Heart left ventricle (tissue), 16 donors: ENCODE measurements around the gene TDRD7. TPM values are rescaled to one million over a fixed set of nuclear protein-coding genes. Genes with fewer than 3 reads are reported as not detected.

ENCODE experiments used
- ATAC-seq, 4 donors: fragments of 200-7000 bp; cut with Tn5 transposase; one replicate each; pipeline ENCODE4 v1.9.1; 2020 to 2022; ENCODE audit warnings: moderate library complexity in 4 of 4, mild to moderate bottlenecking in 3 of 4, moderate number of reproducible peaks in 1 of 4
- DNase-seq, 5 donors: peaks; one replicate each; pipeline ENCODE4 v3.0.0-alpha.2; 2020
- H3K27ac ChIP-seq, 12 donors: fragments of 200-600 bp; sonication (generic) in 4 of 12; one replicate each; pipeline versions ENCODE4 v1.5.0 to v1.8.0; 2016 to 2022; ENCODE audit warnings: mild to moderate bottlenecking in 2 of 12
- H3K27me3 ChIP-seq, 9 donors: fragments of 200-600 bp; sonication (generic) in 2 of 9; one replicate each; pipeline versions ENCODE4 v1.5.1 to v1.8.0; 2016 to 2022; ENCODE audit warnings: mild to moderate bottlenecking in 3 of 9
- H3K36me3 ChIP-seq, 9 donors: fragments of 200-600 bp; sonication (generic) in 2 of 9; one replicate each; pipeline versions ENCODE4 v1.5.0 to v1.8.0; 2018 to 2022; ENCODE audit warnings: mild to moderate bottlenecking in 2 of 9
- H3K4me1 ChIP-seq, 12 donors: fragments of 200-600 bp; sonication (generic) in 4 of 12; one replicate each; pipeline versions ENCODE4 v1.5.0 to v1.8.0; 2016 to 2022; ENCODE audit warnings: mild to moderate bottlenecking in 3 of 12
- H3K4me3 ChIP-seq, 12 donors: fragments of 200-600 bp; sonication (generic) in 4 of 12; one replicate each; pipeline versions ENCODE4 v1.5.0 to v1.8.0; 2017 to 2022; ENCODE audit warnings: mild to moderate bottlenecking in 9 of 12, moderate library complexity in 4 of 12
- H3K9me3 ChIP-seq, 12 donors: fragments of 200-600 bp; sonication (generic) in 4 of 12; one replicate each; pipeline versions ENCODE4 v1.5.0 to v1.8.0; 2016 to 2022; ENCODE audit warnings: mild to moderate bottlenecking in 1 of 12
- POLR2A ChIP-seq, 2 donors: fragments of 450-650 bp; IDR thresholded peaks; one replicate each; pipeline ENCODE4 v1.6.1; 2017; ENCODE audit warnings: antibody characterized with exemption in 2 of 2, mild to moderate bottlenecking in 2 of 2, moderate library complexity in 2 of 2
- WGBS, 4 donors: extraction: QIAGEN DNeasy Blood & Tissue Kit in 2 of 4; methylation state at CpG; one replicate each; pipeline versions ENCODE4 v1.1.5 to v1.1.7; 2013 to 2018; 5-methylcytosine and 5-hydroxymethylcytosine counted together
- intact Hi-C, 10 donors: fragments of 100-400 bp; cut with DNase I; formaldehyde crosslinking; loops; one replicate each; pipeline versions ENCODE4 v1.11.1 to v1.14.2; 2022
- polyA plus RNA-seq, 2 donors: library from polyadenylated mRNA; stranded (reverse); fragments of 200-250 nt; gene quantifications; one replicate each; pipeline ENCODE4 v1.2.3, GENCODE V29; 2013
- total RNA-seq, 9 donors: library from RNA; depleted of rRNA in 2 of 9; stranded (reverse); fragments of >200 nt in 2 of 9; fragmentation: NEBNext Ultra II Directional in 3 of 9; extraction: Animal tissue kit (Norgen Biotek cat#: 25700) in 3 of 9; gene quantifications; one replicate each; pipeline versions ENCODE4 v1.1.0 to v1.2.4, GENCODE V29; 2016 to 2023
- TF ChIP-seq, protein P1 (sequence below), 12 donors: fragments of 200-600 bp; sonication (generic) in 4 of 12; IDR thresholded peaks; one replicate each; pipeline versions ENCODE4 v1.5.0 to v1.8.0; 2018 to 2022; ENCODE audit warnings: antibody characterized with exemption in 12 of 12, mild to moderate bottlenecking in 5 of 12
- donor health status: ischemic (EF 13 %, LVEDD 7.1; RV severe dilation, severe dysfunction).
- donor health status: healthy with polysubstance abuse.
- donor health status: DM: no; HTN: yes; CAD: no.
- donor health status: DM: no; HTN: no; CAD: no.
- donor health status: ischemic (EF 25% LVEDD 6.9; RV normal size, moderate dysfunction).
- donor health status: ischemic (EF 25% LVEDD 5.7; RV mildly dilated, moderate dysfunction).
- donor health status: healthy.
- donor health status: DM: yes; HTN: yes; CAD: no.
- donor health status: ischemic (EF 35%, LVEDD 5.7; RV mildly dilated, moderate dysfunction).
- donor health status: nonischemic (EF 11% LVEDD 7.7; RV severe dilation, severe dysfunction).
- donor health status: DM: yes; HTN: yes; CAD: no.
- donor health status: PGD.
- donor health status: ischemic (EF 29% LVEDD 5.4; RV normal size, mild dysfunction).
- donor health status: nonischemic (EF 23%, LVEDD 6.1; RV moderate dilation, normal function).

The TDRD7 gene
- total and polyA plus RNA-seq, 11 donors: 3.0 to 15.3 (median 8.9) TPM

DNA sequence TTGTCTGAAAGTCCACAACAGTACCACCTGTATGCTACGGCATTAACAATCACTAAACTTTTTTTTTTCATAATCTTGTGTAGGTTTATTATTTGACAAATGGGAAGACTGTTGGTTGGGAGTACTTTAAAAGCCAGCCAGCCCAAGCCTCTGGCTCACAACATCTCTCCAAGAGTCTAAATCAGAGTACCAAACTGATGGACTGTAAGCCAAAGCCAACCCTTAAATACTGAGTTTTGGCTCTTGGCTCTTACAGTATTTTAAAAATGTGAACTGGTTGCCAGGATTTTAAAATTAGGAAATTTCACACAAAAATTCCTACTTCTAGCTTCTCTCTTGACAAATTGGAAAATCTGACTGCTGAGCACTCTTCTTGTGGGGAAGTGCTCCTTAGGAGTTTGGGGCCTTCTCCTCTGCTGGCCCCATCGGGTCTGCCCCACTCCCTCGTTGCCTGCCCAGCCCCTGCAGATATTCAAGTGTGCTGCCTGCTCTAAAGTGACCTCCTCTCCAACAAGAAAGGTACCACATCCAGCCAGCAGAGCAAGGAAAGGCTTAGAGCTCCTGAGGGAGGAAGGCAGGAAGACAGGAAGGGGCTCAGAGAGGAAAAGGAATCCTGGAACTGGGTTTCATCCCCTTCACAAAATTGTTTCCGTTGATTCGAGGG is 67.7 kb downstream of the TDRD7 start:
- peaks cover 0 to 71% (median 43%) of the 10 kb centered on the region in 9 donors for H3K36me3 ChIP-seq

DNA sequence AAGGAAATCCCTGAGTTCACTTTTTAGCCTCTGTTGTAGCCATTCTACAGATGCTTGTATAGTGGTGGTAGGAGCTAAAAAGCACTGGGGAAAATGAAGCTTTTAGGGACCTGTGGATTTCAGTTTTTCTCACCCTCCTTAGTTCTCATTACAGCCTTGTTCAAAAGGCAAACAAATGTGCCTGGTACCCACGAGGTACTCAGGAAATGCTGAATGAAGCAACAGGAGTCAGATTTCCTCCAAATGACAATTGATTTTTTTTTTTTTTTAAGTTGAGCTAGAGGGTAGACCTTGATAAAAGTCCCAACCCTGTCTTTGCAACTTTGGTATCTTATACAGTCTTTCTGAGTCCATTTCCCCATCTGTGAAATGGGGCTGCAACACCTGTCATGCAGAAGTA is 68.3 kb downstream of the TDRD7 start:
- peaks cover 0 to 16% (median 0%) of the 10 kb centered on the region in 12 donors for H3K4me1 ChIP-seq

More for the DNA sequence above, 67.7 kb downstream of the TDRD7 start:
- no peak for ATAC-seq
- H3K27me3 ChIP-seq: no peaks in the 10 kb centered on the region
- intact Hi-C loops: no loop called here
- TF ChIP-seq, protein P1, sequence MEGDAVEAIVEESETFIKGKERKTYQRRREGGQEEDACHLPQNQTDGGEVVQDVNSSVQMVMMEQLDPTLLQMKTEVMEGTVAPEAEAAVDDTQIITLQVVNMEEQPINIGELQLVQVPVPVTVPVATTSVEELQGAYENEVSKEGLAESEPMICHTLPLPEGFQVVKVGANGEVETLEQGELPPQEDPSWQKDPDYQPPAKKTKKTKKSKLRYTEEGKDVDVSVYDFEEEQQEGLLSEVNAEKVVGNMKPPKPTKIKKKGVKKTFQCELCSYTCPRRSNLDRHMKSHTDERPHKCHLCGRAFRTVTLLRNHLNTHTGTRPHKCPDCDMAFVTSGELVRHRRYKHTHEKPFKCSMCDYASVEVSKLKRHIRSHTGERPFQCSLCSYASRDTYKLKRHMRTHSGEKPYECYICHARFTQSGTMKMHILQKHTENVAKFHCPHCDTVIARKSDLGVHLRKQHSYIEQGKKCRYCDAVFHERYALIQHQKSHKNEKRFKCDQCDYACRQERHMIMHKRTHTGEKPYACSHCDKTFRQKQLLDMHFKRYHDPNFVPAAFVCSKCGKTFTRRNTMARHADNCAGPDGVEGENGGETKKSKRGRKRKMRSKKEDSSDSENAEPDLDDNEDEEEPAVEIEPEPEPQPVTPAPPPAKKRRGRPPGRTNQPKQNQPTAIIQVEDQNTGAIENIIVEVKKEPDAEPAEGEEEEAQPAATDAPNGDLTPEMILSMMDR (IDR thresholded peaks at IDR 0.05): no peak
- no peak for TF ChIP-seq POLR2A (IDR thresholded peaks at IDR 0.05)
- peak overlapping the region in 1 of 12 donors; percentile 54 for H3K27ac ChIP-seq
- DNase-seq: no peak
- 58 to 67% (median 65%) methylated on average over 5 of the region's 5 CpGs for WGBS, 4 donors
- H3K4me3 ChIP-seq: no peak overlapping the region
- peaks cover 0 to 10% (median 0%) of the 10 kb centered on the region in 12 donors for H3K9me3 ChIP-seq
- peaks cover 0 to 16% (median 0%) of the 10 kb centered on the region in 12 donors for H3K4me1 ChIP-seq

DNA sequence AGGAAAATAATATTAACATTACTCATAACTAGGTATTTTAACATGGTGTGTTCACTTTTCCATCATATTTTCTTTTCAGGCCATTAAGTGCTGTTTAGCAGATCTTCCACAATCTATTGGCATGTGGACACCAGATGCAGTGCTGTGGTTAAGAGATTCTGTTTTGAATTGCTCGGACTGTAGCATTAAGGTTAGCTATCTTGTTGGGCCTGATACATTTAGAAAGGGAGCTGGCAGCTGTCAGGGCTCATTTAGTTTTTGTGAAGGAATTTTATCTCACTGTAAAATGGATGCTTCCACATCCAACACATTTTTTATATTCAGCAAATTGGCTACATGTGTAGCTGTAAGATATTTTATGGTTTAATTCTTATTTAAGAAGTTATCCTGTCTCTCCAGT is 68.9 kb downstream of the TDRD7 start:
- intact Hi-C loops: no loop called here
- H3K4me3 ChIP-seq: no peak overlapping the region
- DNase-seq: no peak
- WGBS, 4 donors: 44 to 71% (median 61%) methylated on average over 1 of the region's 1 CpG
- TF ChIP-seq POLR2A (IDR thresholded peaks at IDR 0.05): no peak
- TF ChIP-seq, protein P1 (IDR thresholded peaks at IDR 0.05): no peak
- peaks cover 0 to 16% (median 0%) of the 10 kb centered on the region in 12 donors for H3K4me1 ChIP-seq
- peaks cover 0 to 10% (median 0%) of the 10 kb centered on the region in 12 donors for H3K9me3 ChIP-seq
- peaks cover 0 to 71% (median 37%) of the 10 kb centered on the region in 9 donors for H3K36me3 ChIP-seq
- H3K27ac ChIP-seq: no peak overlapping the region
- ATAC-seq: no peak
- H3K27me3 ChIP-seq: no peaks in the 10 kb centered on the region

More for the DNA sequence above, 68.3 kb downstream of the TDRD7 start:
- peaks cover 0 to 71% (median 43%) of the 10 kb centered on the region in 9 donors for H3K36me3 ChIP-seq
- WGBS, 4 donors: 39 to 64% (median 48%) methylated on average over 1 of the region's 1 CpG
- DNase-seq (no peak), ATAC-seq (no peak)
- H3K27me3 ChIP-seq: no peaks in the 10 kb centered on the region
- intact Hi-C loops: no loop called here
- TF ChIP-seq POLR2A (IDR thresholded peaks at IDR 0.05): no peak
- TF ChIP-seq, protein P1 (IDR thresholded peaks at IDR 0.05): no peak
- peaks cover 0 to 10% (median 0%) of the 10 kb centered on the region in 12 donors for H3K9me3 ChIP-seq
- no peak overlapping the region for H3K4me3 ChIP-seq
- peak overlapping the region in 1 of 12 donors; percentile 54 for H3K27ac ChIP-seq

- Histone ChIP-seq H3K9me3 (peaks cover 0 to 20% (median 2%) of the 10 kb centered on the region in 12 donors), H3K27ac (no peak overlapping the region), H3K27me3 (no peaks in the 10 kb centered on the region), H3K4me1 (peaks cover 0 to 13% (median 0%) of the 10 kb centered on the region in 12 donors), H3K36me3 (peaks cover 0 to 71% (median 25%) of the 10 kb centered on the region in 9 donors), H3K4me3 (no peak overlapping the region)
- DNase-seq (no peak), ATAC-seq (no peak)
- TF ChIP-seq, protein P1 (IDR thresholded peaks at IDR 0.05): no peak
- no peak for TF ChIP-seq POLR2A (IDR thresholded peaks at IDR 0.05)
- intact Hi-C loops: no loop called here
- WGBS, 4 donors: 82 to 97% (median 94%) methylated on average over 1 of the region's 1 CpG
Measured at GRCh38 chr9:97484134-97484533, 72.2 kb downstream of the TDRD7 start.
